Islet of Langerhans (tissue), 1 donor: ENCODE data around the gene NME9.
"Not testable (repeated sequence)": the region's sequence is repeated elsewhere in the genome, so short reads cannot be mapped to it uniquely, and the experiment has no call there.

Experiments
- FAIRE-seq: peaks from one replicate; lab custom pipeline; 2011; peaks lifted over from hg19 to GRCh38; lab: Jason Lieb, UNC

Gene NME9, protein sequence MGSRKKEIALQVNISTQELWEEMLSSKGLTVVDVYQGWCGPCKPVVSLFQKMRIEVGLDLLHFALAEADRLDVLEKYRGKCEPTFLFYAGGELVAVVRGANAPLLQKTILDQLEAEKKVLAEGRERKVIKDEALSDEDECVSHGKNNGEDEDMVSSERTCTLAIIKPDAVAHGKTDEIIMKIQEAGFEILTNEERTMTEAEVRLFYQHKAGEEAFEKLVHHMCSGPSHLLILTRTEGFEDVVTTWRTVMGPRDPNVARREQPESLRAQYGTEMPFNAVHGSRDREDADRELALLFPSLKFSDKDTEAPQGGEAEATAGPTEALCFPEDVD

GRCh38 chr3:138329127-138329983, at the start of gene NME9:
NME9 (minus strand) TSS chr3:138329851; CDS start chr3:138329335, 516 bp downstream.
- FAIRE-seq: peak; percentile 80

DNA sequence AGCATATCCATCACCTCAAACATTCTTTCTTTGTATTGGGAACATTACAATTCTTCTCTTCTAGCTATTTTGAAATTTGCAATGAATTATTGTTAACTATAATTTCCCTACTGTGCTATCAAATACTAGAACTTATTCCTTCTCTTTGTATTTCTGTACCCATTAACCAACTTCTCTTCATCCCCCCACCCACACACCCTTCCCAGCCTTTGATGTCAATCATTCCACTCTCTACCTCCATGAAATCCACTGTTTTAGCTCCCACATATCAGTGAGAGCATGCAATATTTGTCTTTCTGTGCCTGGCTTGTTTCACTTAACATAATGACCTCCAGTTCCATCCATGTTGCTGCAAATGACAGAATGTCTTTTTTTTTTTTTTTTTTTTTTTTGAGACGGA, 49.3 kb upstream of the NME9 start:
- FAIRE-seq: no peak

DNA sequence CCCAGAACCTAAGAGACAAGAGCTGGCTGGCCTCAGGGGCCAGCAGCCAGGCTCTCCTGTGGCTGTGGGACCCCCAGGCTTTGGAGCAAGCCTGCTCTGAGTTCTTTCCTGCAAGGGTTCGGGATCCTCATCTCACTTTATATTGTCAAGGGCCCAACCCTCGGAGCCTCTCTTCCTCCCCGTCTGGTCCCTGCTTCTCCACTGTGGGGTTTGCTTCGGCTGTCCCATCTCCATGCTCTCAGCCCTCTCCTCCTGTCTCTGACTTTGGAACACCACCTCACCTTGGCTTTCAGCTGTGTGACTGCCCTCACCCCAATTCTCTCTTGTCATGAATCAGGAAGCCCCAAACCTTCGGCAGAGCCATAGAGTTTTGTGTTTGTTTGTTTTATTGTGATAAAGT, 48.7 kb upstream of the NME9 start:
- FAIRE-seq: no peak

- FAIRE-seq: no peak
These were observed 48.2 kb upstream of the NME9 start for GRCh38 chr3:138377804-138378203.

- not testable (repeated sequence) for FAIRE-seq
These were observed 47.6 kb upstream of the NME9 start for GRCh38 chr3:138377212-138377611.

DNA sequence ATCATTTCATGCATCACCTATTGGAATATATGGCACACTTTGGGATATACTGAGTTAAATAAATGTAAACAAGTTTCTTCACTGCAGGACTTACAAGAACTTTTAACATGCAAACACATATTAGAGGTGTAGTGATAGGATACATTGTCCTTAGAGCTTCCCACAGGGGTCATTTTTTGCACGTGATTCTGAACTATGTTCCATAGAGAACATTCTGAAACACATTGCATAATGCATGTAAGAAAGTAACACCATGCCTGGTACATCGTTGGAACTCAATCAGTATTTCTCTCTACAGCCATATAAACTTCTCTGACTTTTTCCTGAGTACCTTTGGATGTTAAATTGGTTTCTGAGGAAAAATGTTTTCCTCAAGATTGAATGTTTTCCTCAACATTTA, 47.0 kb upstream of the NME9 start:
- no peak for FAIRE-seq

GRCh38 chr3:138375447-138375846, 45.8 kb upstream of the NME9 start:
- FAIRE-seq: no peak

- FAIRE-seq: no peak
These were observed 45.0 kb upstream of the NME9 start for GRCh38 chr3:138374573-138375134.

GRCh38 chr3:138373736-138374094, 44.1 kb upstream of the NME9 start:
- no peak for FAIRE-seq

DNA sequence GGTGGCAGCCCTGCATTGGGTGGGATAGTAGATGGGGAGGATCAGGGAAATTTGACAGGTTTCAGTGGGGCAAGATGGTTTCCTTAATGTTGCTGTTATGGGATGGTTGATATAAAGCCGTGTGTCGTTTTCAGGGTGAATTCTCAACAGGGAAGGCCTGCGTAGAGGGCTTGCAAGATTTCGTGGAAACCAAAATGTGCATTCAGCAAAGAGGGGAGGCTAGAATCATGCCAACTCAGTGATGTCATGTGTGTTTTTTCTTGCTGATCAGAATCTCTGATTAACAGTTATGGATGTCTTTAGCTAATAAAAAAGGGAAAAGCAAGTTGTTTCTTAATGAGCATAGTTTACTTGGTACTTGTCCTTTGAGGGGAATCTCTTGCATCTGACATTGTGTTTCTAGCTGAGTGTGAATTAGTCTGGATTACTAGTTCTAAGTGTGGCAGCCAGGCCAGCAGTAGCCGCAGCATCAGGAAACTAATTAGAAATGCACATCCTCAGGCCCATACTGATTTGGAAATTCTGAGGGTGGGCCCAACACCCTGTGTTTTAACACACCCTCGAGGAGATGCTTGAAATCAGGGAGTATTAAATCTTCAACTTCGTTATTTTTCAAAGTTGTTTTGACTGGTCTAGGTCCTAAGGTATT, 43.6 kb upstream of the NME9 start:
- FAIRE-seq: no peak

DNA sequence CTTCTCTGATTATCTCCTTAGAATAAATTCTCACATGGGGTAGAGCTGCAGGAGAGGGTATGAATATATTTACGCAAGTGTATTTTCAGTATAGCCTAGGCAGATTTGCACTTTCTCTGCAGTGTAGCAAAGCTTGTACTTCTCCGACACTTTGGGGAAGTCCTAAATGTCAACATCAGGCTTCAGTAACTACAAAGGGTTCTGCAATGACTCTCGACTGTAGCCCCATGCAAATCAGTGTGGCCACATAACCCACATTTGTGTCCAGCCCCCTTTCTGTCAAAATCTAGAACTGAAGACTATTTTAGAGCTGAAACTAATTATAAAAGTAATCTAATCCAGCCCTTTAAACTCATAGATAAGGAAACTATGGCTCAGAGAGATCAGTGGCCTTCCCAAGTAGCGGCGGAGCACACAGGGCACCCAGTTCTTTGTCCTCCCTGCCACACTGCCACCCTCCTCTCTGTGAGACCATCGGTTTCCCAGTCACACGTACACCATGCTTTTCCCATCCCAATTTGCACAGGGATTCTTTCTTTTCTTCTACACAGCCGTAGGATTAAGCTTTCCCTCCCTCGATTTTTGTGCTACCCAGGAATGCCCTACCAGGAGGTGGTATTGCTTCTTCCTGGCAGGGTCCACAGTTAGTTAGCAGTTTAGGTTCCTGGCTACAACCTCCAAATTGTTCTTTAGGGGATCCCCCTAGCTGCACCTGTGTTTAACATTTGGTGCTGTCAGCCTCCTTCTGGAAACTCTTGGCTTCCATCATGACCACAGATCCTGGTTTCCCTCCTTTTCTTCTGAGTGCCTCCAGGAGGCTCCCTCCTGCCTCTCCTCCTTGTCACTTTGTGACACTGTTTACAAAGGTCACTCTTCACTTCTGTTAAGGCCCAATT, 41.7 kb upstream of the NME9 start:
- FAIRE-seq: no peak

GRCh38 chr3:138370321-138370720, 40.7 kb upstream of the NME9 start:
- FAIRE-seq: no peak

- FAIRE-seq: no peak
These were observed 39.7 kb upstream of the NME9 start for GRCh38 chr3:138369151-138369900.

DNA sequence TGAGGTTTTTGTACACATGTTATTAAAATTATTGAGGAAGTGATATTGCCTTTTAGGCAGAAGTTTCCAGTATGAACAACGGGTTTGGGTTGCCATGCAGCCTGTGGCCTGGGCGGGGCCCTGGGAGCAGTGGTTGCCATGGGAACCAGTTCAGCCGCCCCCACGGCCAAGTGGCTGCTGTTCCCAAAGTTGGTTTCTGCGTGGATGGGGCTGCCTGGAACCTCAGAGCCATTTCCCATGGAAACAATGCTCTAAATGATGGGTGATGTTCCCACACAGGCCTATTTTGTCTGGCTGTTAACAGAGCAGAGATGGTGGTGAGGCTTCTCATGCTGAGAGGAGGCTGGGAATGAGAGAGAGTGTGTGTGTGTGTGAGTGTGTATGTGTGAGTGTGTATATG, 38.3 kb upstream of the NME9 start:
- FAIRE-seq: no peak

DNA sequence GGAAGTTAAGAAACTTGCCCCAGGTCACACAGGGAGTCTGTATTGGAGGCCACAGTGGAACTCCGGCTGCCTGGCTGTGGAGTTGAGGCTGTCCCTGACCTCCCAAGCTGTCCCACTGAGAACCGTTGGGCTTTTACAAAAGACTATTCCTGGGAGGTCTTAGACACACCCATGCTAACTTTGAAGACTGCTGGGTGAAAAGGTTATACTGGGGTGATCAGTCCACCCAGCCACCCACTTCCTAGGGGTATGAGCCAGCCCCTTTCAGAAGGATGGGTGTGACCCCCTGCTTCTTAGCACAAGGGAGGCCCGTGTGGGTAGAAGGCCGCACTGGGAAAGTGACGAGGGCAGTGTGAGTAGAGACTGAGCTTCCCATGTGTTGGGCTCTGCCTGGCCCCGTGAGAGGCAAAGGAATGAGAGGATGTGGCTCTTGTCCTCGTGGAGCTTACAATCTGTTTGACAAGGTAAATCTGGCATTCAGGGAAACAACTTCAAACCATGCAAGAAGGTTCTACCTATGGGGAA, 37.7 kb upstream of the NME9 start:
- no peak for FAIRE-seq

DNA sequence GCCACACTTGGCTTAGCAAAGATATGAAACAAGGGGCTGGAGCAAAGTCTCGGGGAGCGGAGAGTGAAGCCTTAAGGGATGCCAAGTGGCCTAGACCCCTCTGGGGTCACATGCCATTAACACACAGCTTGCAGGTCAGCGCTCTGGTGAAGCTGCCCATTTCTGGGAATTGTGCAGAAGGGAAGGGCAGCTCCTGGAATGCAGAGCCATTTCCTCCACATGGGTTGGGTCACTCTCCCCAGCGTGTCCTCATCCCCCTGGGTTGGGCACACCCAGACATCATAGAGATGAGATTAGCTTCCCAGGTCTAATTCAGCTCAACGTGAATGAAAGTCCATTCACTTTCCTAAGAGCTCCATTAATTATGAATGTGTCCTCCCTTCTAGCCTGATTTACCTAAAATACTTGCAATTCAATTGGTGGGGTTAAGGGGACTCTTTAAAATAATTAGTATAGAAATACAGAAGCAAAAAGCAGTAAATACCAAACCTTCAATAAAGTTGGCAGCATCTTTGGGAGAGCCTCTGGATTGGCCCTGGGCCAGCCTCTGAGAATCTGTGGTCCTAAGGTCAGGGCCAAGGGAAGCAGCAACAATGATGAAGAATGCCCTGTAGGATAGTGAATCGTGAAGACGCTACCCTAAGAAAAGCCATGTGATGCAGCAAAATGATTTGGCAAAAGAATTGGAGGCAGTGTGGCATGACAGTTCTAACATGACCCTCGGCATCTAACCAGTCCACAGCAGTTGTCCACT, 36.5 kb upstream of the NME9 start:
- no peak for FAIRE-seq

DNA sequence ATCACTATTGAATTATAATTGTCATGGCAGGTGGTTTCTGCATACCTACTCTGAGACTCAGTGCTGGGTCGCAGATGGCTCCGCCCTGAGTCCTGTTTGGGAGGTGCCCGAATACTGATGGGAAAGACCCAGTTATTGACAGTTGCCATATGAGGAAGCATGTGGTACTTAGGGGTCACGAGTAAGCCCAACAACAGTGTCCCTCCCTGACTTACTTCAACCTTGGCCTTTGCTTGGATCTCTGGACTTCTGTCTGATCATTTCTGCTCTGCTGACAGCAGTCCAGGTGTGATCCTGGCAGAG, 35.6 kb upstream of the NME9 start:
- FAIRE-seq: no peak

DNA sequence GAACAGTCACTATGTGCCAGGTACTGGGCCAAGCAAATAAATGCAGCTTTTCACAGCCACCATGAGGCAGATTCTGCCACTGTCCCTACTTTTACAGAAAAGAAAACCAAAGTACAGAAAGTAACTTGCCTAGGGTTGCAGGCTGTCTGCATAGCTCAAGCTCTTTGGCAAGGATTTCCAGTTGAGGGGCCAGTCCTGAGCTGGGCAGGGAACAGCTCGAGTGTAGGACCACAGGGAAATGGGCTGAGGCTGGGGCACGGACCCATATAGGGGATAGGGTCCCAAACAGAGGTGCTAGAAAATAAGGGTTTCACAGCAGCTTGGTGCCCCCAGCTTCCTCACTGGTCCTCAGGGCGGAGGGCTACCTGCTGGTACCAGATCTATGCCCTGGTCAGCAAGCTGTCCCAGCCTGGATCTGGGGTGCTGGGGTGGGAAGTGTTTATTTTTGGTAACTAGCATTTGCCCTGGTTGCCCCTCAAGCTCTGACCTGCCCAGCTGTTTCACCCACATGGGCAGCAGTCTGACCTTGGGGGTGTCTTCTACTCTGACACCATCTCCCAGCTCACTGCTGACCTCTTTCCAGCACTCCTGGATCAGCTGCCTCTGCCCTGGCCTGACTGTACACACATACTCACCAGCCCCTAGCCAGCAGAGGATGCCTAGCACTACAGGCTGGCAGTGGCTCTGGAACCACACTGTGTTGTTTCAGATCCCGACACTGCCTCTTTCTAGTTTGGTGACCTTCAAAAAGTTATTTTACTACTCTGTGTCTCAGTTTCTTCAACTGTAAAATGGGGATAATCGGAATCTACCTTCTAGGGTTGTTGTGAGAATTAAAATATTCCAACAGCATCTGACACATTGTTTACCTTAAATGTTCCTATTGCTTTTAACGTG, 35.0 kb upstream of the NME9 start:
- FAIRE-seq: no peak

DNA sequence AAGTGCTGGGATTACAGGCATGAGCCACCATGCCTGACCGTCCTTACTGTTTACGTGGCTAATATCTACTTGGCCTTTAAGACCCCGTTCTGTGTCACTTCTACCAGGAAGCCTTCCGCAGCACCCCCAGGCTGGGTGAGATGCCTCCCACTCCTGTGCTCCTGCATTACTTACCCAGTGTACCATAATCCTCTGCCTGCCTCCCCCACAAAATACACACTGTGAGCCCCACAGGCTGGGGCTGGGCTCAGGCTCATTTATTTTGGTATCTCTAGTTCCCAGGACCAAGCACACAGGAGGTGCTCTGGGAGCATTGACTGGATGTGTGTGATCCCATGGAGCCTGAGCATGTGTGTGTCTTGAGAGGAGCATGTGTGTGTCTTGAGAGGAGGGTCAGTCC, 33.7 kb upstream of the NME9 start:
- no peak for FAIRE-seq
